SHP77 (cell line): Measurements from ENCODE around the gene MYBPHL.

ENCODE experiments used
- DNase-seq, 2 experiments: peaks; one replicate each; lab custom pipeline; 2025; lab: John Stamatoyannopoulos, UW

Gene MYBPHL

GRCh38 chr1:109306832-109307273, at the start of gene MYBPHL:
TSS of gene MYBPHL (minus strand) at chr1:109307011. CDS start at chr1:109306991, 20 bp downstream.
- DNase-seq: peak; percentile 29 to 43

DNA sequence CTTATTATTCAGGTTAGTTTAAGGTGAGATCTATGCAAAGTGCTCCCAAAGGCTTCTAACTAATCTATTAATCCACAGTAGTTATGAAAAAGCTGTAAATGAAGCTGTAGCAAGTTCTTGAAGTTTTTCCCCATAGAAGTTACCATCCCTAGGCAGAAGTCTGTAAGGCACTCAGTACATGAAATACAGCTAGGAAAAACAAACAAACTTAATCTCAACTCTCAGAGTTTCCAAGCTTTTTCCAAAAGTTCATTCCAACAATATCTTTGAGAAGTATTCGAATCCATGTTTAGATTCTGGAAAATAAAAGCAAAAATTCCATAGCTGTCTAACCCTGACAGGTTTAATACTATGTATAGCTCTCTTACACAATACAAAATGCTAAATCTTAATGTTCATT, 49.7 kb upstream of the MYBPHL start:
- no peak for DNase-seq

- DNase-seq: no peak
Observed at GRCh38 chr1:109354929-109355328, 48.1 kb upstream of the MYBPHL start.

DNA sequence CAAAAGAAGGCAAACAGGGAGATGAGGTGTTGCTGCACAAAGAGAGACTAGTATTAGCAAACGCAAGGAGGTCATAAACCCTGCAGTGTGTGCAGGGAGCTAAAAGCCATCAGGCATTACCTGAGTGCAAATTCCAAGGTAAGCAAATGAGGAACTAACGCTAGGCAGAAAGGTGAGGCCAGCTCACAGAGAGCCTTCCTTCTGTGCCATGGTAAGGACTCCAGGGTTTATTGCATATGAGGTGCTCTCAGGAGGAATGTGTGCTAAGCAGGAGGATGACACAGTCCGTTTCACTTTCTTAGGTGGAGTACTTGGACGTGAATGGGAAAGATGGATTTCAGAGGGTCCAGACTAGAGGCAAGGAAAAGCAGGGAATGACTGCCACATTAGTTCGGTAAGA, 44.6 kb upstream of the MYBPHL start:
- no peak for DNase-seq

DNA sequence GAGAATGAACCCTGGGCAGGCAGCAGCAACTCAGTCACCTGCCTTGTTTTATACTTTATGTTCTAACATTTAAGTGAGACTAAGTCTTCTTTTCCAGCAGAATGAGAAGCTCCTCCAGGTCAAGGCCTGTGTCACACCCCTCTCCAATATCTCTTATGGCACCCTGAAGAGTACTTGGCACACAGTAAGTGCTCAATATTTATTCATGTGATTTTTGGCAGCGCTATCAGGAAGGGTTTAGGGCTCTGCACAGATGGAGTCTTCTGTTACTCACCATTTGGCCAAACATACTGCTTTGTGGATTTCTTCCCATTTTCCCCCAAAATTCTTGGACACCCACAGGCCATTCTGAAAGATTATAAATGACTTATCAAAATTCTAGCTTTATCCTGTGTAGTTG, 43.8 kb upstream of the MYBPHL start:
- no peak for DNase-seq

DNA sequence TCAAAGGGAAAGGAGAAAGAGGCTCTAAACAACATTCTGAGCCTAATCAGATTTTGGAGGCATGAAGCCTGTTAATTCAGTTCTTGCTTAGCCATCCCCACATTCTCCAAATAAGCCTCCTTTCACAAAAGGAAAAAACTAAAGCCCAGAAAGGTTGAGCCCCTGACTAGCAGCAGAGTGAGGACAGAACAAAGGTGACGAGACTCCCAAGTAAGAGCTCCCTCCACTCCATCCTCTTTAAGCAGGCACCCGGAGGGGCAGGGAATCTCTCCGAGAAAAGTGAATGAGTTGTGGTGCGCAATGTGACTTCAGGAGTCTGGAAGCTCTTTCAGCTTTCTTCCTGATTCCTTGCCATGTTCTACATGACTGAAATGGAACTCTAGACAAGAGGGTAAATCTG, 43.4 kb upstream of the MYBPHL start:
- no peak for DNase-seq

GRCh38 chr1:109347511-109347910, 40.7 kb upstream of the MYBPHL start:
- DNase-seq: no peak

DNA sequence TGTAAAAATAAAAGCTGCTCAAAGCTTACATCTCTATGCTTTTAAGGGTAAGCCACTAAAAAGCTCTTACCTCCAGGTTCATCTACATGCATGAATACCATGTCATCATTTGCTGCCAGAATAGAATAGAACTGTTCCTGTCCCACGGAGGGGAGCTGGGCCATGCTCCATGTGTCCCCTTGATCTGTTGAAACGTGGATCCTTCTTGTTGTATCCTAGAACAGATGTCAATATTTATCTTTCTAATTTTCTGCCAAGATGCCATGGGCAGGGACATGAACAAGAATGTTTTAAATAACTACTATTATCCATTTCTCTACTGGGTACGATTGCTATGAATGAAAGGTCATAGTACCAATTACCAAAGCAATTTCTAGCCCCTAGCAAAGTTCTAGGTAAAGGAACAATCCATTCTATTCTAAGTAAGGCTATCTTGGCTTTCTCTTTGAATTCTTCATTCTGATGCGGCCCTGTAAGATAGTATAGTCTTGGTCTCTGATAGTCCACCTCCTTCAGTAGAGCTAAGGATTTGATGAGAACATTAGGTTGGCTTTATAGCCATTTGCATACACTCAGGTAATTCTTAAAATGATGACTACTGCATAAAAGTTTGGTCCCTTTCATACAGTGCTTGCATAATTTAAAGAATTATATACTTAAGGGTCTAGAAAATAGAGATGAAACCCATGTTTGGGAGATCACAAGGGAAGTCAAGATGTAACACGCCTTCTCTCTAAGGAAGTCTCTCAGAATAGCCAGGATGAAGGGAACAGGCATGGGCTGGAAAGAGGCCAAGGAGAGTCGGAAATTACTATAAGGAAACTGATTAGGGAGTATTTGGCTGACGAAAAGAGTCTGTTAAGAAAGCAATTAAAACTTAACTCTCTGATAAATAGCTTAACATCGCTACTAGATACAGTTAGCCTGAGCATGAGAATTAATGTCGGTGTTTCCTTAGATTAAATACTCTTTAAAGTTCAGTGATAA, 35.4 kb upstream of the MYBPHL start:
- no peak for DNase-seq

- DNase-seq: no peak
Observed at GRCh38 chr1:109338608-109339007, 31.8 kb upstream of the MYBPHL start.

DNA sequence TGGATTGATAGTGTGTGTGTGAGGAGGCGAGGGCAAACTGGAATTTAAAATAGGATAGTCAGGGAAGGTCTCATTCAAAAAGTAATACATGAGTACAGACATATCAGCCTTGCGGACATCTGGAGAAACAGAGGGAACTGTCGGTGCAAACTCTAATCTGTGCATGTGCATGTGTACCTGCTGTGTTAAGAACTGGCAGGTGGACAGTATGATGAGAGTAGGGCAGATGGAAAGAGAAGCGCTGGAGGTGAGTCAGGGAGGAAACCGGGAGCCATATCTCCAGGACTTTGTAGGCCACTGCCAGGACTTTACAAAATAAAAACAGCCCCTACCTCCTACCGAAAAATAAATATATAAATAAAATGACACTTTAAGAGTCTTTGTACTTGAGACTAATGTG, 31.3 kb upstream of the MYBPHL start:
- no peak for DNase-seq

DNA sequence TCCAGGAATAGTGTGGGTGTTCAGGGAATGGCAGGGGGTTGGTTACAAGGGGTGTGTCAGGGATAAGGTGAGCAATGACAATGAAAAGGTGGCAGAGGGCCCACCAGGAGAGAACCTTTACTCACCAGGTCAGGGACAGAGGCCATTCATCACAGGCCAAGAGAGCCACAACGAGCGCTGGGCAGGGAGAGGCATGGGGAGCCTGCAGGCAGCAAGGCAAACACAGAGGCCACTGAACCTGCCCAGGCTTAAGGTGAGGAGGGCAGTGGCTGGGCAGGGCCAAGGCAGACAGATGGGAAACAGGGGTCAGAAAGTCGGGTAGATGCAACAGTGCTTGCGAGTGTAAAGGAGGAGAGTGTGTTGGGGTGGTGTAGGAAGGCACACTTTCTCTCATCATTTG, 28.3 kb upstream of the MYBPHL start:
- no peak for DNase-seq

DNA sequence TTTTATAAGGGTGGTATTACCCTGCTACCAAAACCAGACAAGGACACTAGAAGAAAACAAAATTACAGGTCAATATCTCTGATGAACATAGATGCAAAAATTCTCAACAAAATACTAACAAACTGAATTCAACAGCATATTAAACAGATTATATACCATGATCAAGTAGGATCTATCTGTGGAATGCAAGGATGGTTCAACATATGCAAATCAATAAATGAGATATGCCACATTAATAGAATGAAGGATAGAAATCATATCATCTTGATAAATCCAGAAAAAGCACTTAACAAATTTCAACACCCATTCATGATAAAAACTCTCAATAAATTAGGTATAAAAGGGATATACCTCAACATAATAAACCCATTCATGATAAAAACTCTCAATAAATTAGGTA, 24.3 kb upstream of the MYBPHL start:
- no peak for DNase-seq

DNA sequence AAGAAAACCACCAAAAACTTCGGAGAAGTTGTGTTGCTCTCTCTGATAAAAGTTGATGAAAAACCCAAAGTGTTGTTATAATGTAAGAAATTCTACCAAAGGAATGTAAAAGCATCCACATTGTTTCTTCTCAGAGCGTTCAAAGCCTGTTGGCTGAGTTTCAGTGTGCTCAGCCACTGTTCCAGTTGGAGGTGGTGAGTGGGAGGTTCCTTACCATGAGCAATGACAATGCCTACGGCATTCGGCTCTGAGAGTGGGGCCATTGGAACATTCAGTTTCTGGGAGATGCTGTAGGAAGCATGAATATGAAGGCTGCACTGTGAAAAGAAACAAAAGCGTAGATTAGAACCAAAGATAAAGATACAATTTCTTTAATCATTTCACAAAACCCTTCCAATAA, 20.5 kb upstream of the MYBPHL start:
- no peak for DNase-seq

DNA sequence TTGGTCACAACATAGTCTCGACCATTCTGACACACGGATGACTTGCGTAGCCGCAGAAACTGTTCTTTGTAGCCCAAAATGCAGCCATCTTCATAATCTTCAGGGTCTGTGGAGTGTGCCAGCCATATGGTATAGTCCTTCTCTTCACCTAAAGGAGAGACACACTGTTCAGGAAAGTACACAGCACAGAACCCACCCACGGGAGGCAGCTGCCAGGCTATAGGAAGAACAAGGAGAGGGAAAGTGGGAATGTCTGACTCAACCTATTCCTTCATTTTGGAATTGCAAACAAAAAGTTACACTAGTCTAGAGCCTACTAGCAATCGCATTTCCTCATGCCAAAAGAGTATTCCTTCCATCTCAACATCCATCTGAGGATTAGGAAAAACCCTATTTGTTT, 16.2 kb upstream of the MYBPHL start:
- no peak for DNase-seq

GRCh38 chr1:109319114-109319513, 12.3 kb upstream of the MYBPHL start:
- no peak for DNase-seq

GRCh38 chr1:109316506-109316905, 9.7 kb upstream of the MYBPHL start:
- DNase-seq: no peak

- no peak for DNase-seq
Observed at GRCh38 chr1:109315288-109315687, 8.5 kb upstream of the MYBPHL start.

- DNase-seq: no peak
Observed at GRCh38 chr1:109314795-109315194, 8.0 kb upstream of the MYBPHL start.

DNA sequence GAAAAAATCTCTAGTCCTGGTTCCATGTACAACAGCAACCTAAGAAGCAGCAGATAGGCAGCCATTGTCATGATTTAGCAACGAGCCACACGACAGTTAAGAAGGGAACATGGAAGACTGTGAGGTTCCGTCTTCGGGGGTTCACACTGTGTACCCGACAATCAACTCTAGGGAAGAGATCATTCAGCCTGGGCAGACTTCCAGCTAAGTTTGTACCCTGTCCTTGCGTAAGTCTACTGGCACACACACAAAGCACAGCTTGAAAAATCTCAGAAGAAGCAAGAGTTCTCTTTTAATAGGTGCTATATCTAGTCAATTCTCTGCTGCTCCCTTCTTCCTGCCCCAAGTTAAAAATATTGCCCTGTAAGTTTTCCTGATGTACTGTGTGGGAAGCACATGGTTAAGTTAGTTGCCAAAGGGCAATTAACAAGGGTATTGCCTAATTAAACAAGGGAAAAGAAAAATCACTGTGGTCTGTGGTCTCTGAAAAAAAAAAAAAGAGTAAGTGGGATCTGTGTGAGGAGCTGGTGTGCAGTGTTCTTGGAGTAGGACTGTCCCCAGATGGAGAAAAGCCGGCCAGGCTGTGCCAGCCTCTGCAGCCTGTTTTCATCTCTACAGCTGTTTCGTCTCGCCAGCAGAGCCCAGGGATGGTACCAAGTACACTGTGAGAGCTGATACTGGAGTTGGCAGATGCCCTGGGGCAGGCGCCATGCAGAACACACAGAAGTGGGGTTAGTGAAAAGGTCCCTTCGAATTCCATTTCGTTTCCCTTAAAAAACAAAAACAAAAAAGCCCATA, 6.4 kb upstream of the MYBPHL start:
- DNase-seq: no peak

GRCh38 chr1:109312246-109312645, 5.4 kb upstream of the MYBPHL start:
- no peak for DNase-seq

GRCh38 chr1:109309347-109309746, 2.5 kb upstream of the MYBPHL start:
- no peak for DNase-seq

DNA sequence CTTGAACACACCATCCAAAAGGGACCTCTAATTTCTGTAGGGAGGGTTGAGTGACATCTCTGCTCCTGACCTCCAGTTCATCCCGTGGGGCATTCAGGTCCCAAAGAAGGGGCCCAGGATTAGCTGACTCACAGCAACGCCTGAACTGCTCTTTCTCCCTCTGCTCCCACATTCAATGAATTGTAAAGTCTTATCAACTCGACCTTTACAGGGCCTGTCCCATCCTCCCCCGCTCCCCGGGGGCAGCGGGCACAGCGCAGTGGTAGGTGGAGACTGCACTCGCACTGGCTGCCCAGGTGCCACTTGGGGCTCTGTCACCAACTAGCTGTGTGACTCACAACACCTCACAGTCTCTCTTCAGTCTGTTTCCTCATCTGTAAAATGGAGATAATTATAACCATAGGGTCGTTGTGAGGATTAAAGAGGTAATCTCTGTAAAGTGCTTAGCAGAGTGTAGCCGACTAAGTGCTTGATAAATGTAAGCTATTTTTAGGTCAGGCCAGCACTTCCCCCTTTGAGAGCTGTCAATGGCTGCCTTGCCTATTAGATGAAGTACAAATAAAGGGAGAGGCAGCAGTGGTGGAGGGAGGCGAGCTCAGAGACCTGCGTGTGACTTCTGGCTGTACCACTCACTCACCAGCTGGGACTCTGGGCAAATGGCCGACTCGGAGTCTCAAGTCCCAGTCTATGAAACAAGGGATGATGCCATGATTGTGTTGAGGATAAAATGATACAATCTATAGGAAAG, 637 bp upstream of the MYBPHL start:
- DNase-seq: peak; percentile 43 to 62
